GM12801 (cell line): ENCODE data around the gene CTDP1.

Source experiments
- CTCF ChIP-seq: IDR thresholded peaks from one replicate; pipeline ENCODE4 v1.5.1; 2011; ENCODE audit warnings: control low read depth; ENCODE audit not compliant: insufficient read length; ENCODE audit errors: extremely low read depth

CTDP1 gene

GRCh38 chr18:79634593-79635426 is 44.8 kb upstream of the CTDP1 start:
- no peak for TF ChIP-seq CTCF

- no peak for TF ChIP-seq CTCF
Measured at GRCh38 chr18:79635427-79635726, 44.2 kb upstream of the CTDP1 start.

- TF ChIP-seq CTCF: no peak
Measured at GRCh38 chr18:79637181-79637920, 42.3 kb upstream of the CTDP1 start.

- no peak for TF ChIP-seq CTCF
Measured at GRCh38 chr18:79637921-79638909, 41.4 kb upstream of the CTDP1 start.

- TF ChIP-seq CTCF: no peak
Measured at GRCh38 chr18:79639072-79639829, 40.4 kb upstream of the CTDP1 start.

GRCh38 chr18:79640064-79640672 is 39.4 kb upstream of the CTDP1 start:
- no peak for TF ChIP-seq CTCF
